ENCODE data around the gene CNTN5.

DNA sequence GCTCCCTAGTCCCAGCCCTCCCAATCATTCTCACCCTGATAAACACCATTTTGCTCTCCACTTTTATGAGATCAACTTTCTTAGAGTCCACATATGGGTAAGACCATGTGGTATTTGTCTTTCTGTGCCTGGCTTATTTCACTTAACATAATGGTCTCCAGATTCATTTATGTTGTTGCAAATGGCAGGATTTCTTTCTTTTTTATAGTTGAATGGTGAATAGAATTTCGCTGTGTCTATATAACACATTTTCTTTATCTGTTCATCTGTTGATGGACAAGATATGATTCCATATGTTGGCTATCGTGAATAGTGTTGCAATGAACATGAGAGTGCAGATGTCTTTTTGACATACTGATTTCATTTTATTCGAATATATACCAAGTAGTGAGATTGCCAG is 1298.9 kb downstream of the CNTN5 start:
- no peak for TF ChIP-seq EZH2 (IDR thresholded peaks at IDR 0.05)
- TF ChIP-seq POLR2AphosphoS5 (IDR thresholded peaks at IDR 0.05; ENCODE audit: borderline replicate concordance, low read depth, low read length), result no peak
